Prostate gland (tissue), 2 donors: Measurements from ENCODE around the gene SMIM17. TPM values are rescaled to one million over a fixed set of nuclear protein-coding genes. Genes with fewer than 3 reads are reported as not detected.

Experiments used
- DNase-seq: peaks from one replicate; pipeline ENCODE4 v3.0.0-alpha.2; 2019; ENCODE audit warnings: low spot score
- H3K27ac ChIP-seq, 2 donors: fragments of 200-600 bp; sonication (generic); 2 replicates each; pipeline ENCODE4 v1.5.1; 2017 to 2019
- H3K27me3 ChIP-seq: fragments of 200-600 bp; sonication (generic); replicated peaks from 2 replicates; pipeline ENCODE4 v1.5.1; 2019; ENCODE audit not compliant: insufficient read depth
- H3K36me3 ChIP-seq, 2 donors: fragments of 200-600 bp; sonication (generic); 1 replicate in 1 of 2; 2 replicates in 1 of 2; pipeline versions ENCODE4 v1.5.1 to v1.8.1; 2017 to 2019
- H3K4me1 ChIP-seq: fragments of 200-600 bp; sonication (generic); replicated peaks from 2 replicates; pipeline ENCODE4 v1.5.1; 2019
- H3K4me3 ChIP-seq, 2 donors: fragments of 200-600 bp; sonication (generic); 2 replicates each; pipeline ENCODE4 v1.5.1; 2017 to 2019
- H3K9me3 ChIP-seq: fragments of 200-600 bp; sonication (generic); 2 replicates; pipeline ENCODE4 v1.5.1; 2017
- CTCF ChIP-seq, 4 experiments: fragments of 200-600 bp in 2 of 4; fragments of 450-650 bp in 2 of 4; sonication (generic) in 2 of 4; IDR thresholded peaks; 1 replicate in 3 of 4; 2 replicates in 1 of 4; pipeline ENCODE4 v1.5.1; 2016 to 2019; ENCODE audit warnings: antibody characterized with exemption in 4 of 4, mild to moderate bottlenecking in 2 of 4, moderate library complexity in 2 of 4
- POLR2A ChIP-seq: fragments of 450-650 bp; IDR thresholded peaks from one replicate; pipeline ENCODE4 v1.6.1; 2016; ENCODE audit warnings: antibody characterized with exemption, mild to moderate bottlenecking
- POLR2AphosphoS5 ChIP-seq: sonication (generic); formaldehyde crosslinking; IDR thresholded peaks from one replicate; pipeline ENCODE4 v1.6.1; 2017; ENCODE audit warnings: antibody characterized with exemption
- WGBS: methylation state at CpG from one replicate; pipeline ENCODE4 v1.1.5; 2018; 5-methylcytosine and 5-hydroxymethylcytosine counted together
- intact Hi-C: fragments of 100-400 bp; cut with DNase I; formaldehyde crosslinking; loops from one replicate; pipeline ENCODE4 v1.14.2; 2022
- total RNA-seq, 2 donors: library from RNA; depleted of rRNA; stranded (reverse); fragments of >200 nt; gene quantifications; one replicate each; pipeline ENCODE4 v1.1.0, GENCODE V29; 2016

Gene SMIM17
- total RNA-seq, 2 donors from 2014 or later: not detected

- 52% methylated on average over 8 of the region's 8 CpGs for WGBS
- no peaks in the 10 kb centered on the region for H3K9me3 ChIP-seq
Measured at GRCh38 chr19:56681702-56682101, 38.7 kb downstream of the SMIM17 start.

GRCh38 chr19:56683116-56683515 is 40.2 kb downstream of the SMIM17 start:
- Histone ChIP-seq H3K9me3 (no peaks in the 10 kb centered on the region), H3K36me3 (no peaks in the 10 kb centered on the region), H3K27me3 (no peaks in the 10 kb centered on the region), H3K4me3 (no peak overlapping the region), H3K4me1 (no peaks in the 10 kb centered on the region), H3K27ac (no peak overlapping the region)
- no peak for TF ChIP-seq POLR2A
- TF ChIP-seq POLR2AphosphoS5: no peak
- no peak for TF ChIP-seq CTCF (IDR thresholded peaks at IDR 0.05)
- 60% methylated on average over 7 of the region's 7 CpGs for WGBS
- no peak for DNase-seq
- intact Hi-C loops: no loop called here

More at GRCh38 chr19:56681702-56682101, 38.7 kb downstream of the SMIM17 start:
- H3K27me3 ChIP-seq: no peaks in the 10 kb centered on the region
- DNase-seq: no peak
- intact Hi-C loops: no loop called here
- TF ChIP-seq POLR2A (no peak), CTCF (IDR thresholded peaks at IDR 0.05) (no peak), POLR2AphosphoS5 (no peak)
- no peak overlapping the region for H3K27ac ChIP-seq
- no peak overlapping the region for H3K4me3 ChIP-seq
- H3K4me1 ChIP-seq: no peaks in the 10 kb centered on the region
- no peaks in the 10 kb centered on the region for H3K36me3 ChIP-seq

- Histone ChIP-seq H3K4me3 (no peak overlapping the region), H3K27me3 (no peaks in the 10 kb centered on the region), H3K36me3 (no peaks in the 10 kb centered on the region), H3K27ac (no peak overlapping the region), H3K4me1 (no peaks in the 10 kb centered on the region), H3K9me3 (no peaks in the 10 kb centered on the region)
- intact Hi-C loops: no loop called here
- DNase-seq: no peak
- TF ChIP-seq POLR2A: no peak
- TF ChIP-seq POLR2AphosphoS5: no peak
- no peak for TF ChIP-seq CTCF (IDR thresholded peaks at IDR 0.05)
- WGBS: 76% methylated on average over 8 of the region's 8 CpGs
Measured at GRCh38 chr19:56687031-56687430, 44.1 kb downstream of the SMIM17 start.

GRCh38 chr19:56689198-56689597 is 46.2 kb downstream of the SMIM17 start:
- intact Hi-C loops: no loop called here
- 81% methylated on average over 10 of the region's 10 CpGs for WGBS
- H3K27me3 ChIP-seq: no peaks in the 10 kb centered on the region

More at GRCh38 chr19:56689198-56689597, 46.2 kb downstream of the SMIM17 start:
- Histone ChIP-seq H3K4me1 (no peaks in the 10 kb centered on the region), H3K4me3 (no peak overlapping the region), H3K27ac (no peak overlapping the region), H3K36me3 (no peaks in the 10 kb centered on the region), H3K9me3 (no peaks in the 10 kb centered on the region)
- TF ChIP-seq CTCF (IDR thresholded peaks at IDR 0.05): no peak
- TF ChIP-seq POLR2AphosphoS5: no peak
- TF ChIP-seq POLR2A: no peak
- no peak for DNase-seq
